GM12864 (cell line): ENCODE measurements around the gene CYP26B1.
"Not testable (repeated sequence)": the region's sequence is repeated elsewhere in the genome, so short reads cannot be mapped to it uniquely, and the experiment has no call there.

Source experiments
- DNase-seq: peaks from one replicate; pipeline ENCODE4 v3.0.0-alpha.2; 2011; ENCODE audit warnings: low read depth
- H3K4me3 ChIP-seq: 2 replicates; pipeline ENCODE4 v1.5.1; 2011; ENCODE audit warnings: mild to moderate bottlenecking, low read depth, low read length, control low read depth
- CTCF ChIP-seq: IDR thresholded peaks from 2 replicates; pipeline ENCODE4 v1.5.1; 2011; ENCODE audit warnings: low read depth, mild to moderate bottlenecking, moderate library complexity, low read length, control low read depth, inconsistent platforms; ENCODE audit errors: missing control alignments

Gene CYP26B1

GRCh38 chr2:72090271-72090720 is 57.4 kb downstream of the CYP26B1 start:
- H3K4me3 ChIP-seq, result no peak overlapping the region
- TF ChIP-seq CTCF, result no peak
- DNase-seq, result no peak

GRCh38 chr2:72089537-72089936 is 58.1 kb downstream of the CYP26B1 start:
- no peak overlapping the region for H3K4me3 ChIP-seq
- no peak for DNase-seq
- TF ChIP-seq CTCF, result no peak

DNA sequence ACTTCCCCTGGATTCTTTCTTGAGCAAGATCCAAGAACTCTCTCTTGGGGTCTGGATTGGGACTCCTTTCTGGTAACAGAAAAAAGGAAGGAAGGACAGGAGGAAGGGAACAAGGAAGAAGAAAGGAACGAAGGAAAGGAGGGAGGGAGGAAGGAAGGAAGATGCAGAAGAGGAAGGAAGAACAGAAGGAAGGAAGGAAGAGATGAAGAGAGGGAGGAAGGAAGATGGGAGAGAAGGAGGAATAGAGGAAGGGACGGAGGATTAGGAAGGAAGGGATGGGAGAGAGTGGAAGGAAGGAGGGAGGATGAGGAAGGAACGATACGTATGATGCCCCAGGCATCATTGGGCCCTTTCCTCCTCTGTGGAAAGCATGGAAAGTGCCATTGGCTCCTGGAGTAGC is 58.6 kb downstream of the CYP26B1 start:
- DNase-seq, result no peak
- TF ChIP-seq CTCF, result no peak
- H3K4me3 ChIP-seq, result no peak overlapping the region

DNA sequence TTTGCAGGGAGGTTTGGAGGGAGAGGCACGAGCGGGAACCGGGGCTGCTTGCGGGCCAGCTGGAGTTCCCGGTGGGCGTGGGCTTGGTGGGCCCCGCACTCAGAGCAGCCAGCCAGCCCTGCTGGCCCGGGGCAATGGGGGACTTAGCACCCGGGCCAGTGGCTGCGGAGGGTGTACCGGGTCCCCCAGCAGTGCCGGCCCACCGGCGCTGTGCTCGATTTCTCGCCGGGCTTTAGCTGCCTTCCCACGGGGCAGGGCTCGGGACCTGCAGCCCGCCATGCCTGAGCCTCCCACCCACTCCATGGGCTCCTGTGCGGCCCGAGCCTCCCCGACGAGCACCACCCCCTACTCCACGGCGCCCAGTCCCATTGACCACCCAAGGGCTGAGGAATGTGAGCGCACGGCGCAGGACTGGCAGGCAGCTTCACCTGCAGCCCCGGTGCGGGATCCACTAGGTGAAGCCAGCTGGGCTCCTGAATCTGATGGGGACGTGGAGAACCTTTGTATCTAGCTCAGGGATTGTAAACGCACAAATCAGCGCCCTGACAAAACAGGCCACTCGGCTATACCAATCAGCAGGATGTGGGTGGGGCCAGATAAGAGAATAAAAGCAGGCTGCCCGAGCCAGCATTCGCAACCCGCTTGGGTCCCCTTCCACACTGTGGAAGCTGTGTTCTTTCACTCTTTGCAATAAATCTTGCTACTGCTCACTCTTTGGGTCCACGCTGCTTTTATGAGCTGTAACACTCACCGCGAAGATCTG is 60.6 kb downstream of the CYP26B1 start:
- DNase-seq, H3K4me3 ChIP-seq: not testable (repeated sequence)

GRCh38 chr2:72085513-72085912 is 62.1 kb downstream of the CYP26B1 start:
- no peak for DNase-seq
- no peak for TF ChIP-seq CTCF
- H3K4me3 ChIP-seq, result no peak overlapping the region

DNA sequence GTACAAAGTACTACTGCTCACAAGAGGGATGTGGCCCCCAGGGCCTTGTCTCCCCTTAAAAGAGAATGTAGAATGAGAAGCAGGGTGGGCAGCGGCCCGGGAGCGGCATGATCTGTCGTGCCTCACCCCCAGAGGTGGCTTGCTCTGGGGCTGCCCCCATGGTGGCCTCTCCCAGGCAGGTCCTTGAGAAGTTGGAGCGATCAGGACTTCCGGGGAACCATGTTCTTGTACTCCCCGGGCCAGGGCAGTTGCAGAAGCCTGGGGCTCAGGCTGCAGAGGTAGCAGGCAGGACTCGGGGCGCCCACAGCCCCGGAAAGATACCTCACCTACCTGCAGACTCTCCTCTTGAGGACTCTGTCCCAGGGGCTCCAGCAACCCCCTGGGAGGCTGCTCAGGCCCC is 62.6 kb downstream of the CYP26B1 start:
- no peak for TF ChIP-seq CTCF
- no peak for DNase-seq

GRCh38 chr2:72084584-72084976 is 63.1 kb downstream of the CYP26B1 start:
- TF ChIP-seq CTCF, result no peak
- no peak overlapping the region for H3K4me3 ChIP-seq
- no peak for DNase-seq

More for the DNA sequence above, 62.6 kb downstream of the CYP26B1 start:
- no peak overlapping the region for H3K4me3 ChIP-seq
